A549 (cell line): ENCODE results near the gene CLCA4.

ENCODE experiments used
- CEBPB ChIP-seq, 2 experiments: fragments of >200 bp in 1 of 2; sonication (Bioruptor Twin) in 1 of 2; formaldehyde crosslinking in 1 of 2; IDR thresholded peaks; 2 replicates each; pipeline ENCODE4 v1.6.1; 2012 to 2016
- MAZ ChIP-seq: fragments of 150-350 bp; IDR thresholded peaks from 2 replicates; pipeline ENCODE4 v1.6.1; 2014; ENCODE audit warnings: antibody characterized with exemption, low read depth, low read length, borderline replicate concordance
- POLR2A ChIP-seq: IDR thresholded peaks from 2 replicates; pipeline ENCODE4 v1.6.1; 2012; ENCODE audit warnings: mild to moderate bottlenecking, low read length
- RAD21 ChIP-seq, 2 experiments: fragments of >200 bp in 1 of 2; sonication (Bioruptor Twin) in 1 of 2; formaldehyde crosslinking in 1 of 2; IDR thresholded peaks in 1 of 2; conservative IDR thresholded peaks in 1 of 2; 2 replicates in 1 of 2; 3 replicates in 1 of 2; pipeline ENCODE4 v1.6.1; 2012 to 2018; ENCODE audit warnings: inconsistent platforms in 1 of 2
- RCOR1 ChIP-seq: fragments of 150-350 bp; IDR thresholded peaks from 2 replicates; pipeline ENCODE4 v1.6.1; 2014; ENCODE audit warnings: antibody characterized with exemption, low read length, low read depth
- RFX5 ChIP-seq: fragments of 450-650 bp; IDR thresholded peaks from 2 replicates; pipeline ENCODE4 v1.7.1; 2014; ENCODE audit warnings: antibody characterized with exemption, mild to moderate bottlenecking, moderate library complexity
- RNF2 ChIP-seq: fragments of 200-600 bp; sonication (generic); IDR thresholded peaks from 2 replicates; pipeline ENCODE4 v1.6.1; 2016; ENCODE audit warnings: low read depth, mild to moderate bottlenecking, antibody characterized with exemption, moderate library complexity, borderline replicate concordance
- TP53 ChIP-seq: fragments of 250-450 bp; sonication (Bioruptor Pico); IDR thresholded peaks from 2 replicates; pipeline ENCODE4 v1.5.0; 2021; ENCODE audit warnings: mild to moderate bottlenecking, moderate library complexity
- ZNF302 ChIP-seq: fragments of 250-450 bp; sonication (Bioruptor Pico); IDR thresholded peaks from 2 replicates; pipeline ENCODE4 v1.9.0; 2021; ENCODE audit warnings: inconsistent platforms, mild to moderate bottlenecking, moderate library complexity
- TF ChIP-seq, protein P1 (sequence below): fragments of 150-350 bp; IDR thresholded peaks from 2 replicates; pipeline ENCODE4 v1.6.1; 2014; ENCODE audit warnings: low read depth, mild to moderate bottlenecking, low read length
- TF ChIP-seq, protein P2 (sequence below): fragments of >200 bp; sonication (Bioruptor Twin); formaldehyde crosslinking; IDR thresholded peaks from 3 replicates; pipeline ENCODE4 v1.5.1; 2016

DNA sequence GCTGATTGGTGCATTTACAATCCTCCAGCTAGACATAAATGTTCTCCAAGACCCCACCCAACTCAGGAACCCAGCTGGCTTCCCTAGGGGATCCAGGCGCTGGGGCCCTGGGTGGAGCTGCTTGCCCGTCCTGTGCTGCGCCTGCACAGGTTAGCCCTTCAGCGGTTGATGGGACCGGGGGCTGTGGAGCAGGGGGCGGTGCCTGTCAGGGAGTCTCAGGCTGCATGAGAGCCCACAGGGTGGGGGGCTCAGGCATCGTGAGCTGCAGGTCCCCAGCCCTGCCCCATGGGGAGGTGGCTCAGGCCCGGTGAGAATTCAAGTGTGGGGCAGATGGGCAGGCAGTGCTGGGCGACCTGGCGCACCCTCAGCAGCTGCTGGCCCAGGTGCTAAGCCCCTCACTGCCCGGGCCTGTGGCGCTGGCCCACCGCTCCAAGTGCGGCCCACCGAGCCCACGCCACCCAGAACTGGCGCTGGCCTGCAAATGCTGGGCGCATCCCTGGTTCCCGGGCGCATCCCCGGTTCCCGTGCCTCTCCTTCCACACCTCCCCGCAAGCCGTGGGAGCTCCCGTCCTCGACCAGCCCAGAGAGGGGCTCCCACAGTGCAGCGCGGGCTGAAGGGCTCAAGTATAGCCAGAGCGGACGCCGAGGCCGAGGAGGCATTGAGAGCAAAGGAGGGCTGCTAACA lies 23.1 kb upstream of the CLCA4 start:
- TF ChIP-seq, protein P1, sequence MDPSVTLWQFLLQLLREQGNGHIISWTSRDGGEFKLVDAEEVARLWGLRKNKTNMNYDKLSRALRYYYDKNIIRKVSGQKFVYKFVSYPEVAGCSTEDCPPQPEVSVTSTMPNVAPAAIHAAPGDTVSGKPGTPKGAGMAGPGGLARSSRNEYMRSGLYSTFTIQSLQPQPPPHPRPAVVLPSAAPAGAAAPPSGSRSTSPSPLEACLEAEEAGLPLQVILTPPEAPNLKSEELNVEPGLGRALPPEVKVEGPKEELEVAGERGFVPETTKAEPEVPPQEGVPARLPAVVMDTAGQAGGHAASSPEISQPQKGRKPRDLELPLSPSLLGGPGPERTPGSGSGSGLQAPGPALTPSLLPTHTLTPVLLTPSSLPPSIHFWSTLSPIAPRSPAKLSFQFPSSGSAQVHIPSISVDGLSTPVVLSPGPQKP: no peak
- TF ChIP-seq POLR2A: no peak
- TF ChIP-seq, protein P2, sequence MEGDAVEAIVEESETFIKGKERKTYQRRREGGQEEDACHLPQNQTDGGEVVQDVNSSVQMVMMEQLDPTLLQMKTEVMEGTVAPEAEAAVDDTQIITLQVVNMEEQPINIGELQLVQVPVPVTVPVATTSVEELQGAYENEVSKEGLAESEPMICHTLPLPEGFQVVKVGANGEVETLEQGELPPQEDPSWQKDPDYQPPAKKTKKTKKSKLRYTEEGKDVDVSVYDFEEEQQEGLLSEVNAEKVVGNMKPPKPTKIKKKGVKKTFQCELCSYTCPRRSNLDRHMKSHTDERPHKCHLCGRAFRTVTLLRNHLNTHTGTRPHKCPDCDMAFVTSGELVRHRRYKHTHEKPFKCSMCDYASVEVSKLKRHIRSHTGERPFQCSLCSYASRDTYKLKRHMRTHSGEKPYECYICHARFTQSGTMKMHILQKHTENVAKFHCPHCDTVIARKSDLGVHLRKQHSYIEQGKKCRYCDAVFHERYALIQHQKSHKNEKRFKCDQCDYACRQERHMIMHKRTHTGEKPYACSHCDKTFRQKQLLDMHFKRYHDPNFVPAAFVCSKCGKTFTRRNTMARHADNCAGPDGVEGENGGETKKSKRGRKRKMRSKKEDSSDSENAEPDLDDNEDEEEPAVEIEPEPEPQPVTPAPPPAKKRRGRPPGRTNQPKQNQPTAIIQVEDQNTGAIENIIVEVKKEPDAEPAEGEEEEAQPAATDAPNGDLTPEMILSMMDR: no peak
- TF ChIP-seq TP53 (CRISPR knock-in tag): no peak
- no peak for TF ChIP-seq MAZ
- TF ChIP-seq RAD21 (conservative IDR thresholded peaks at IDR 0.05 in 1 of 2, IDR thresholded peaks at IDR 0.05 in 1 of 2): no peak
- no peak for TF ChIP-seq RCOR1
- TF ChIP-seq ZNF302: no peak
- no peak for TF ChIP-seq RFX5
- no peak for TF ChIP-seq RNF2
- no peak for TF ChIP-seq CEBPB (IDR thresholded peaks at IDR 0.05)
